IPS DF 6.9 (cell line): Measurements from ENCODE around the gene PRM2.

Experiments used
- DNase-seq: peaks from one replicate; pipeline ENCODE4 v3.0.0-alpha.2; 2013; ENCODE audit warnings: low read depth, low spot score
- H3K27ac ChIP-seq: one replicate; pipeline ENCODE4 v1.5.1; 2013; ENCODE audit warnings: low read length, control low read depth
- H3K27me3 ChIP-seq: 2 replicates; pipeline ENCODE4 v1.6.1; 2013; ENCODE audit warnings: mild to moderate bottlenecking, low read length; ENCODE audit not compliant: control insufficient read depth, insufficient read depth
- H3K36me3 ChIP-seq: 2 replicates; pipeline ENCODE4 v1.6.1; 2013; ENCODE audit warnings: low read length; ENCODE audit not compliant: control insufficient read depth, insufficient read depth
- H3K4me1 ChIP-seq: 2 replicates; pipeline ENCODE4 v1.6.1; 2013; ENCODE audit warnings: low read length; ENCODE audit not compliant: control insufficient read depth, insufficient read depth
- H3K4me3 ChIP-seq: 2 replicates; pipeline ENCODE4 v1.5.1; 2013; ENCODE audit warnings: mild to moderate bottlenecking, low read length
- H3K9me3 ChIP-seq: 2 replicates; pipeline ENCODE4 v1.6.1; 2013; ENCODE audit warnings: low read length, inconsistent platforms; ENCODE audit not compliant: control insufficient read depth, insufficient read depth
- WGBS: extraction: QIAGEN DNeasy Blood & Tissue Kit; methylation state at CpG from one replicate; pipeline ENCODE4 v1.1.7; 2013; ENCODE audit warnings: mixed read lengths, missing lambda C conversion rate; ENCODE audit not compliant: insufficient read length, insufficient coverage; 5-methylcytosine and 5-hydroxymethylcytosine counted together

Gene PRM2

DNA sequence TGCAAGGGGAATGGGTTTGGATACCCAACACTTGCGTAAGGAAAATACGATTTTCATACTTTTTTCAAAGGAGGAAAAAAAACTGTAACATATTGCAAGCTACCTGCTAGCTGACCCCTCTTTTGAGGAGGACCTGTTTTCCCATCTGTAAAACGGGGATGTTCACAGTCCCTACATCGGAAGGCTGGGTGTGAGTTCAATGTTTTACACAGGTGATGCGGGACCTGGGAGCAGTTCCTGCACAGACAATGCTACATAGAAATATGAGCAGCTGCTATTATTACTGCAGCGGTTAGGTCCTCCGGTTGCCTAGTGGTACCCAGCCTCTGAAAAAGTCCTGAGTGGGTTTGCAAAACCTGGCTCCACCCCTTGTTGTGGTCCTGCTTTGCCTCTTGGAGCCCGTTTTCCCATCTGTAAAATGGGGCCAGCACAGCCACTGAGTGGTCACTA, 23.8 kb downstream of the PRM2 start:
- no peaks in the 10 kb centered on the region for H3K27me3 ChIP-seq
- WGBS, result no CpG with 5 or more reads among the region's 8 CpGs
- no peak for DNase-seq

DNA sequence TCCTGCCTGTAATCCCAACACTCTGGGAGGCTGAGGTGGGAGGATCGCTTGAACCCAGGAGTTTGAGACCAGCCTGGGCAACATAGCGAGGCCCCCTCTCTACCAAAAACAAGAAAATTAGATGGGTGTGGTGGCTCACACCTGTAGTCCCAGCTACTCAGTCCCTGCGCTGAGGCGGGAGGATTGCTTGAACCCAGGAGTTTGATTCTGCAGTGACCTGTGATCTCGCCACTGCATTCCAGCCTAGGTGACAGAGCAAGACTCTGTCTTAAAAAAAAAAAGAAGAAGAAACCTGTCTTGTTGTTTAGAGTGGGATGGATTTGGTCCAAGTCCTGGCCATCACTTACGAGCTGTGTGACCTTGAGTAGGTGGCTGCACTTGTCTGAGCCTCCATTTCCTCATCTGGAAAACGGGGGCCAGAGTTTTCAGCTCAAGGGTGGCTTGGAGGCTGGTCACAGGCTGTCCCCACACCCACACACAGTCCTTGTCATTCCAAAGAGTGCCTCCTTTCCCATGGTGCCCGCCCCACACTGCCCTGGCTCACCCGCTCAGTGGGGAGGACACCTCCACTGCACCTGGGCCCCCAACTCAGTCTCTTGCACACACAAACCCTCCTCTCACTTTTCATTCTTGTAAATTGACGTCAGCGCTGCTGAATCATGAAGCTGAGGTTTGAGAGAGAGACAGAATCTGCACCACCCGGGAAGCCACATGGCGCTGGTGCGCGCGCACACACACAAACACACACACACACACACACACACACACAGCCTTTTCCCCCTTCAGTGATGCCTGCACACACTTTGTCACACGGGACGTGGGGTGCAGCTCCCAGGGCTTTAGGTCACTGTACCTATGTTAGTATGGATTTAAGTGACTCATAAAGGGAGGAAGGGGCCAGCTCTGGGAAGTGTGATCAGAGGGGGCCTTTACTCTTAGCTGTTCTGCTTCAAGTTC, 24.5 kb downstream of the PRM2 start:
- 0 out of 2 replicates have a peak, but pooled peaks cover 1% of the 10 kb centered on the region for H3K4me1 ChIP-seq

More for the DNA sequence above, 23.8 kb downstream of the PRM2 start:
- H3K9me3 ChIP-seq, result no peaks in the 10 kb centered on the region
- H3K4me1 ChIP-seq, result 0 out of 2 replicates have a peak, but pooled peaks cover 3% of the 10 kb centered on the region
- peaks cover 8% of the 10 kb centered on the region; the same call in 1 of the 2 replicates for H3K36me3 ChIP-seq
- no peak overlapping the region for H3K27ac ChIP-seq
- no peak overlapping the region for H3K4me3 ChIP-seq

DNA sequence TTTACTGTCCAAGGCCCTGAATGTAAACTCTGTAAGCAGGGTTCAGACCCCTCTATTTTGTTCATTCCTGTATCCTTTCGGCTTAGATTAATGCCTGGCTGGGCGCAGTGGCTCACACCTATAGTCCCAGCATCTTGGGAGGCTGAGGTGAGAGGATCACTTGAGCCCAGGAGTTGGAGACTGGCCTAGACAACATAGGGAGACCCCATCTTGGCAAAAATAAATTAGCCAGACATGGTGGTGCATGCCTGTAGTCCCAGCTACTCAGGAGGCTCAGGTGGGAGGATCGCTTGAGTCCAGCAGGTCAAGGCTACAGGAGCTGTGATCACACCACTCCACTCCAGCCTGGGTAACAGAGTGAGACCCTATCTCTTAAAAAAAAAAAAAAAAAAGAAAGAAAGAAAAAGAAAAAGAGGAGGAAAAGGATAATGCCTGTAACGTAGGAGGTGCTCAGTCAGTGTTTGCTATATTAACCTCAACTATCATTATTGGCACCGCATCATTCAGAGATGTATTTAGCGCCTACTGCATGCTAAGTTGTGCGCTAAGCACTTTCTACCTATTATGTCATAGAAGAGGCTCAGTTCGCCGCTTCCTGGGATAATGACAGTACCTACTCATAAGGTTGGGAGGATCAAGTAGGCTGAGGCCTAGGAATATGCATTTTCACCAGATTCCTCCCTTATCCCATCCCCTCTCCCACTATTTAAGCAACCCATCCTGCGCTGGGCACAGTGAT, 25.3 kb downstream of the PRM2 start:
- H3K9me3 ChIP-seq, result no peaks in the 10 kb centered on the region
- no CpG with 5 or more reads among the region's 10 CpGs for WGBS
- H3K27me3 ChIP-seq, result no peaks in the 10 kb centered on the region
- H3K4me1 ChIP-seq, result 0 out of 2 replicates have a peak, but pooled peaks cover 1% of the 10 kb centered on the region
- peaks cover 8% of the 10 kb centered on the region; the same call in 1 of the 2 replicates for H3K36me3 ChIP-seq
- no peak overlapping the region for H3K27ac ChIP-seq
- no peak for DNase-seq
- no peak overlapping the region for H3K4me3 ChIP-seq

More for the DNA sequence above, 24.5 kb downstream of the PRM2 start:
- H3K36me3 ChIP-seq, result peaks cover 8% of the 10 kb centered on the region; the same call in 1 of the 2 replicates
- WGBS, result no CpG with 5 or more reads among the region's 18 CpGs
- H3K4me3 ChIP-seq, result no peak overlapping the region
- H3K27me3 ChIP-seq, result no peaks in the 10 kb centered on the region
- DNase-seq, result no peak
- H3K9me3 ChIP-seq, result no peaks in the 10 kb centered on the region
- no peak overlapping the region for H3K27ac ChIP-seq

DNA sequence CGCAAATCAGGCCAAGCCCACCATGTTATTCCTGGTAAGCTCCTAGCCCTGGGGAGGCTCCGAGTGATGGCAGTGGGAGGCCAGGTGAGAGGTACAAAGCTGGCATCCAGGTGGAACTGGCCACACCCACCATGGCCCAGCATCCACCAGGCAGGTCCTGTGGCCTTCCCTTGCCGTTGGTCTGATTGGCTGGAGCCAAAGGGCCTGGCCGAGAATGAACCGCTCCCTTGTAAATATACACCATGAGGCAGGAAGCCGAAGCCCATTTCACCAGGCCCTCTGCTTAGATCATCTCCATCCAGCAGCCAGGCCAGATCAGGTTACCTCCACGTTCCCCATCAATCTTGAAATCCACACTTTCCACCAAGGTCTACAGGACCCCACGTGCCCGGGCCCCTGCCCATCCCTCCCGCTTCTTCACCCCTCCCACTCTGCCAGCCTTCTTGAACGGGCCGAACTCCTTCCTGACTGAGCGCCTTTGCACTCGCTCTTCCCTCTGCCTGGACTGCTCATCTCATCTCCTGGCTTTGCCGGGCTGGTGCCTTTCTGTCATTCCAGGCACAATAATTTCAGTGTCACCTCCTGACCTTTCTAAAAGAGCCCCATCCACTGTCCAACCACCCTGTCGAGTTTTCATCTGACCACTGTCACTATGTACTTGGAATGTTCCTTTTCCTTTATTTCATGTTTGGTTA, 26.0 kb downstream of the PRM2 start:
- no peak overlapping the region for H3K4me3 ChIP-seq
- H3K27me3 ChIP-seq, result no peaks in the 10 kb centered on the region
- H3K4me1 ChIP-seq, result 0 out of 2 replicates have a peak, but pooled peaks cover 1% of the 10 kb centered on the region
- no peak for DNase-seq
- H3K27ac ChIP-seq, result no peak overlapping the region
- peaks cover 8% of the 10 kb centered on the region; the same call in 1 of the 2 replicates for H3K36me3 ChIP-seq
- H3K9me3 ChIP-seq, result no peaks in the 10 kb centered on the region
- no CpG with 5 or more reads among the region's 16 CpGs for WGBS

DNA sequence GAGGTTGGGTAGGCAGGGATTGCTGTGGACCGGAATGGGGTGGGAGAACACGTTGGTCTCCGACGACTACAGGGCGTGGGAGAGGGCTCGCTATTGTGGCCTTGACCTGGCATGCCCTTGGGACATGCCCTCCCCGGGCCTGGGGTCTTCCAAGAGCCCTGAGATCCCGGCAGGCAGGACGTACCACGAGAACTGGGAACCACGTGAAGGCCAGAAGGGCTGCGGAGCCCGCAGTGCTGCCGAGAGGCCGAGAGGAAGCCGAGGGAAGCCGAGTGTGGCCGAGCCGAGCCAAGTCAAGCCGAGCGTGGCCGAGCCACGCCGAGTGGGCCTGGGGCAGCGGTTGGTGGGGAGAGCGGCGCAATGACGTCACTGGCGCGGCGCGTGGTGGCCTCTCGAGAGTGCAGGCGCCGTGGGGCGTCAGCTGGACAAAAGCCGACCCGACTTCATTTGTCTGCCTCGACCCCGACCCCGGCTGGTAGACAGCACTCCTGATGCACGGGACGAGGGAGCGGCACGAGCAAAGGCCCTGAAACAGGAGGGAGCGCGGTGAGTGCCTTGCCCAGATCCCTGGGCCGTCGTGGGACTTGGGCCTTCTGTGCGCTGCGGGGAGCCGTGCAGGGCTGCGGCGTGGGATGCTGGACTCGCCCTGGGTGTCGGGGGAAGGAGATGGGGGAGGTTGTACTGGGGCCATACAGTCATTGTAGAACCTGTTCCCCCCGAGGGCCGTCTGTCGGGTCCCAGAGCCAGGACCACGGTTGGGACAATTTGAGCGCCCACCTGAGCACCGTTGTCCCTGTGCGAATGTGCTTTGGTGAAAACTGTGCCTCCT, 26.8 kb downstream of the PRM2 start:
- Histone ChIP-seq H3K4me3 (no peak overlapping the region), H3K4me1 (0 out of 2 replicates have a peak, but pooled peaks cover 1% of the 10 kb centered on the region), H3K9me3 (no peaks in the 10 kb centered on the region), H3K27me3 (no peaks in the 10 kb centered on the region), H3K27ac (no peak overlapping the region), H3K36me3 (peaks cover 2% of the 10 kb centered on the region; the same call in 1 of the 2 replicates)
- no peak for DNase-seq
- WGBS, result no CpG with 5 or more reads among the region's 63 CpGs

DNA sequence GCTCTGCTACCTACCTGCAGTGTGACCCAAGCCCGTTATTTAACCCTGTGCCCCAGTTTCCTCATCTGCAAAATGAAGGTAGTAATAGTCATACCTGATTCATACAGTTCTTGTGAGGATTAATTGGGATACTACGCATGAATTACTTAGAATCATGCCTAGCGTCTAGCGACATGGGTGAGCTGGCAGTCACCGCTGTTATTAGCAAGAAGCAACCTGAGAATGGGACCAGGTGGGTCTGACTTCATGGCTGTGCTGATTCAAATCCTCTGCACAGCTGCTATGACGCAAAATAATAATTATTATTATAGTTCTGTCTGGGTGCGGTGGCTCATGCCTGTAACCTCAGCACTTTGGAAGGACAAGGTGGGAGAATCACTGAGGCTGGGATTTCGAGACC, 28.1 kb downstream of the PRM2 start:
- no peak for DNase-seq
- no peaks in the 10 kb centered on the region; the same call in 1 of the 2 replicates for H3K36me3 ChIP-seq
- no peak overlapping the region for H3K27ac ChIP-seq
- H3K9me3 ChIP-seq, result no peaks in the 10 kb centered on the region
- no peak overlapping the region for H3K4me3 ChIP-seq
- 0 out of 2 replicates have a peak, but pooled peaks cover 1% of the 10 kb centered on the region for H3K4me1 ChIP-seq
- WGBS, result no CpG with 5 or more reads among the region's 8 CpGs
- no peaks in the 10 kb centered on the region for H3K27me3 ChIP-seq

DNA sequence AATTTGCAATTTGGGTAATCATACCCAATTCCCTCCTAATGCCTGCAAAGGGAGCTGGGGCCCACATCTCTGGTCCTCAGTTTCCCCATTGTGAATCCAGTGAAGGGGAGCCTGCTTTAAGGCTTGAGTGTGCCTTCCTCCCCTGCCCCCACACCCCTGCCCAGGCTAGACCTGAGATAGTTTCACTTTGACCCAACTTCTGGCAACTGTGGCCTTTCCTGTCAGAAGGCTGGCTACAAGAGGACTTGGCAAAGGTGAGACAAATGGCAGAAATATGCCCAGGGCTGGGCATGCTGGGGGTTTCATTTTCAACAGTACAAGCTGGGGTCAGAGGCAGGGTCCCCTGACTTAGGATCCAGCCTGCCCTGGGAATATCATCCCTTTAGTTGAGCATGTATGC, 30.3 kb downstream of the PRM2 start:
- no peak for DNase-seq
- Histone ChIP-seq H3K9me3 (no peaks in the 10 kb centered on the region), H3K27me3 (no peaks in the 10 kb centered on the region), H3K36me3 (no peaks in the 10 kb centered on the region; the same call in 1 of the 2 replicates), H3K27ac (no peak overlapping the region), H3K4me3 (no peak overlapping the region), H3K4me1 (no peaks in the 10 kb centered on the region)

DNA sequence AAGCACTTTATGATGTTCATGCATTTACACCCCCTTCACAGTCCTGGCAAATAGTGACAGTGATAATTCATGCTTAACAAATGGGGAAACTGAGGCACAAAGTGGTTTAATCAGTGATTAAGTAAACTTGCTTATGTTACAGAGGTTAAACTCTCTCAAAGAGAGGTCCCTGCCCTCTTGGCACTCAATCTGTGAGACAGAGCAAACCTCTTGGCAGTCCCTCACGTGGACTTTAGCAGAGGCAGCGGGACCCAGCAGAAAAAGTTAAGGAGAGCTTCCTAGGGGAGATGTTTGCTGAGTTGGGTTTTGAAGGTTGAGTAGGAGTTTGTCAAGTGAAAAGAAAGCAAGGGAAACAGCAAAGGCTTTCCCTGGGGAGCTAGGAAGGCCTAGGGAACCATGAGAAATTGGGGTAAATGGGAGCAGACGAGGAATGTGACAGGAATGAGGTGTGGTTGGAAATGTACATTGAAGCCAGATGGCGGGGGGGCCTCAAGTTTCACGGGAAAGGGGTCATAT, 31.0 kb downstream of the PRM2 start:
- Histone ChIP-seq H3K36me3 (no peaks in the 10 kb centered on the region; the same call in 1 of the 2 replicates), H3K9me3 (no peaks in the 10 kb centered on the region), H3K4me3 (no peak overlapping the region), H3K27me3 (no peaks in the 10 kb centered on the region), H3K27ac (no peak overlapping the region), H3K4me1 (no peaks in the 10 kb centered on the region)
- no CpG with 5 or more reads among the region's 5 CpGs for WGBS
- no peak for DNase-seq

DNA sequence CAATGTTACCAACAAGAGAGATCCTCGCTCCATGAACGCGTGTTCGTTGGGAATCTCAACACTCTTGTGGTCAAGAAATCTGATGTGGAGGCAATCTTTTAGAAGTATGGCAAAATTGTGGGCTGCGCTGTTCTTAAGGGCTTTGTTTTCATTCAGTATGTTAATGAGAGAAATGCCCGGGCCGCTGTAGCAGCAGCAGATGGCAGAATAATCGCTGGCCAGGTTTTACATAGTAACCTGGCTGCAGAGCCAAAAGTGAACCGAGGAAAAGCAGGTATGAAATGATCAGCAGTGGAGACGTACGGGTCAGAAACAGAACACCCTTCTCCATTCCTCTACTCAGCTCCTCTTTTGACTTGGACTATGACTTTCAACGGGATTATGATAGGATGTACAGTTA, 33.6 kb downstream of the PRM2 start:
- Histone ChIP-seq H3K36me3 (no peaks in the 10 kb centered on the region), H3K27me3 (no peaks in the 10 kb centered on the region), H3K27ac (no peak overlapping the region), H3K4me1 (no peaks in the 10 kb centered on the region), H3K4me3 (no peak overlapping the region), H3K9me3 (no peaks in the 10 kb centered on the region)
- DNase-seq, result no peak
- WGBS, result no CpG with 5 or more reads among the region's 12 CpGs
